ENCODE data around the gene SPECC1.
"Not testable (repeated sequence)": the region's sequence is repeated elsewhere in the genome, so short reads cannot be mapped to it uniquely, and the experiment has no call there.

SPECC1 gene

DNA sequence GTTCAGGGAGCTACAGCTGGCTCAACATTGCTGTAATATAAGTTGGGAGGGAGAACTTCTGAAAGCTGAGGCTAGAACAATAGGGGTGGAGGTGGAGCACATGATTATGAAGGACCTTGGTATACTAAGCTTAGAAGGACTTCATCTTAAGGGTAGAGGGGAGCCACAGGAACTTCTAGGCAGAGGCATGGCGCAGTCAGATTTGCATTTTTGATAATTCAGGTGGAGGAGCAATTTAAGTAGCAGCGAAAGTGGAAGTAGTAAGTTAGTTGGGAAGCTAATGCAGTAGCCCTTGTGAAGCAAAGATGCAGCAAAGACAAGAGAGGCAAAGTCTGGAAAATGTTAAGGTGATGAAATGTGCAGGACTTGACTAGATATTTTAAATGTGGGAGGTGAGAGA lies 144.1 kb downstream of the SPECC1 start:
- Mint-ChIP-seq H3K27ac (no peak overlapping the region), H3K36me3 (peaks cover 5% of the 10 kb centered on the region), H3K4me1 (peaks cover 10% of the 10 kb centered on the region), H3K9me3 (no peaks in the 10 kb centered on the region), H3K4me3 (no peak overlapping the region)
- ATAC-seq (no peak), DNase-seq (ENCODE audit: low spot score in 2 of 2) (no peak)

DNA sequence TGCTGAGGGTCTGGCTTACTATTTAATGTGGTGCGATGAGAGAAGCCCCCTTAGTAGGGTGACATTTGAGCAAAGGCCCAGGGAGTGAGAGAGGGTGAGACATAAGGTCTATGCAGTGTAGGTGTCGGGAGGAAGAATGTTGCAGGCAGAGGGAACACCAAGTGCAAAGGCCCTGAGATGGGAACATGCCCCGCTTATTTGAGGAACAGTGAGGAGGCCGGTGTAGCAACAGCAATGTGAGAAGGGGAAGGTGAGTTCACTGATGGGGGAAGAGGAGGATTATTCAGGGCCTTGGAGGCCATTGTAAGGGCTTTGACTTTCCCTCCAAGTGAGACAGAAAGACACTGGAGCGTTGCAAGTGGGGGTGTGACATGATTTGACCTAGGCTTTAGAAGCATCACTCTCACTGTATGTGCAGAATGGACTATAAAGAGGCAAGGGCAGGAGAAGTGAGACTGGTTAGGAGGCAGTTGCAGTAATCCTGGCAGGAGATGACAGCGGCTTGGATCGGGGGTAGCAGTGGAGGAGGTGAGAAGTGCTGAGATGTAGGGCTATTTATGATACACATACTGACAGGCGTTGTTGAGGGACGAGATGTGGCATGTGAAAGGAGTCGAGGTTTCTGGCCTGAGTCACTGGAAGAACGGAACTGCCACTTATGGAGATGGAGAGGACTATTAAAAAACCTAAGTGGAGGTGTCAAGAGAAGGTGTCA lies 145.3 kb downstream of the SPECC1 start:
- Mint-ChIP-seq H3K4me1 (peaks cover 10% of the 10 kb centered on the region), H3K27ac (no peak overlapping the region), H3K4me3 (no peak overlapping the region), H3K9me3 (no peaks in the 10 kb centered on the region), H3K36me3 (peaks cover 5% of the 10 kb centered on the region)
- no peak for DNase-seq (ENCODE audit: low spot score in 2 of 2)
- no peak for ATAC-seq

DNA sequence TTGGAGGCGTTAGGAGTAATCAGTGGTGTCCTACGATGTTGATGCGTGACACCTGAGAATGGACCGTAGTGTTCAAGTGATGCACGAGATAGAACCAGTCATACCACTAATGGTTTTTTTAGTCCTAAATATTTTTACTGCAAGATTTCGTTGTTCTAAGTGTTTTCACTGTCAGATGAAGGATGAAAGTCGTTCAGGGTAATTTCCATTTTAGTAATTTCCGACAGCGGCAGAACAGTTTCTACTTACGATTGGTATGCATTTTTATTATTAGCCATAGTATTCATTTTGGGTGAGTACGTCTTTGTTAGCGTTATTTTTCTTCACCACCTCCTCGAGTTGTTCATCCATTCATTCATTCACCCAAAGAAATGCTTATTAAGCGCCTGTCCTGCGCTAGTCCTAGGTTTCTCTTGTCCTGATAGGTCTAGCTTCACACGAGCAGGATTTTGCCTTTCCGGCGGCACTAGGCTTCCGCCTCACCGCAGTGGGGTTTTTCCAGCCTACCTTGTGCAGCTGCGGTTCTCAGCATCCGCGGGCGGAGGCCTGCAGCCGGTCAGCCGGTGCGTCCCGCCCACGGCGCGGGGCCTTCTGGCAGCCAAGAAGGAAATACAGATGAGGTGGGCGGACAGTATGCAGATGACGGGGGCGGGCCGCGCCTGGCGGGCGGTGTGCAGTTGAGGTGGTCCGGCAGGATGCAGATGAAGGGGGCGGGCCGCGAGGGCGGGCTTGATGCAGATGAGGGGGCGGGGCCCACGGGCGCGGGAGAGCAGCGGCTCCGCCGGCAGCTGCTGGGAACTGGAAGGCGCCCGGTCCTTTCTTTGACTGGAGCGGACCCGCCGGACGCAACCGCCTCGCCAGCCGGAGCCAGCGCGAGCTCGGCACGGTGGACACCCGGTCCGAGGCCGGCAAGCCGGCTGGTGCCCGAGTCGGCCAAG lies 146.4 kb downstream of the SPECC1 start:
- Mint-ChIP-seq H3K9me3 (no peaks in the 10 kb centered on the region), H3K4me1 (peaks cover 10% of the 10 kb centered on the region), H3K27ac (no peak overlapping the region), H3K4me3 (no peak overlapping the region), H3K36me3 (peaks cover 5% of the 10 kb centered on the region)
- ATAC-seq (peak; percentile 96), DNase-seq (ENCODE audit: low spot score in 2 of 2) (peak; percentile 88 to 97)

- ATAC-seq: peak; percentile 18
- Mint-ChIP-seq H3K4me1 (peaks cover 10% of the 10 kb centered on the region), H3K4me3 (no peak overlapping the region), H3K27ac (no peak overlapping the region), H3K9me3 (no peaks in the 10 kb centered on the region), H3K36me3 (peaks cover 5% of the 10 kb centered on the region)
- peak in 1 of 2 donors; percentile 20 for DNase-seq (ENCODE audit: low spot score in 2 of 2)
These were observed 147.2 kb downstream of the SPECC1 start for GRCh38 chr17:20156196-20157000.

DNA sequence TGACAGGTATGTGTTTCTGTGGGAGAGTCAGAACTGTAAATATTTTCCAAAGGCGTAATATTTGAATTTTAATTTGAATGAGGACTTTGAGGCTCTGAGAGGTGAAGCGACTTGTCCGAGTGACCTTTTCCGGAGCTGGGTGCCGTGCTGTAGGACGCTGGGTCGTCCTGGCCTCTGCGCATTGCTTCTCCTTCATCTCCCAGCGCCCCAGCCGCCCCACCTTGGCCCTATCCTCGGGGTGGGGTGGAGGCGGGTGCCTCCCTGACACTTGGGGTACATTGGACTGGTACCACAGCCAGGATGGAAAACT lies 147.8 kb downstream of the SPECC1 start:
- Mint-ChIP-seq H3K9me3 (no peaks in the 10 kb centered on the region), H3K4me1 (peaks cover 10% of the 10 kb centered on the region), H3K4me3 (no peak overlapping the region), H3K27ac (no peak overlapping the region), H3K36me3 (peaks cover 5% of the 10 kb centered on the region)
- ATAC-seq: no peak
- DNase-seq (ENCODE audit: low spot score in 2 of 2): no peak

DNA sequence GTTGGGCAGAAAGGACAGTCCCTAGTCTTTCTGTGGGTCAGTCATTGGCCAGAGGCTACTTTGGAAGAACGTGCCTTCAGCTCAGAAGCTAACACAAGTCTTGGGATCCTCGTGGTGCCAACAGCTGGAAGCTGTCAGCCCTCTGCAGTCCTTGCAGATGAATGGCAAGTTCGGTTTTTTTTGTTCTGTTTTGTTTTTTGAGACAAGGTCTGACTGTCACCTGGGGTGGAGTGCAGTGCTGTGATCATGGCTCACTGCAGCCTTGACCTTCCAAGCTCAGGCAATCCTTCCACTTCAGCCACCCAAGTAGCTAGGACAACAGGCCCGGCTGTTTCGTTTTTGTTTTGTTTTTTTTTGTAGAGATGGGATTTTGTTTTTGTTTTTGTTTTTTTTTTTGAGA lies 149.4 kb downstream of the SPECC1 start:
- DNase-seq (ENCODE audit: low spot score in 2 of 2): no peak
- ATAC-seq: no peak
- no peak overlapping the region for H3K4me3 Mint-ChIP-seq
- H3K36me3 Mint-ChIP-seq: peaks cover 5% of the 10 kb centered on the region
- H3K27ac Mint-ChIP-seq: no peak overlapping the region
- H3K4me1 Mint-ChIP-seq: peaks cover 10% of the 10 kb centered on the region
- no peaks in the 10 kb centered on the region for H3K9me3 Mint-ChIP-seq

DNA sequence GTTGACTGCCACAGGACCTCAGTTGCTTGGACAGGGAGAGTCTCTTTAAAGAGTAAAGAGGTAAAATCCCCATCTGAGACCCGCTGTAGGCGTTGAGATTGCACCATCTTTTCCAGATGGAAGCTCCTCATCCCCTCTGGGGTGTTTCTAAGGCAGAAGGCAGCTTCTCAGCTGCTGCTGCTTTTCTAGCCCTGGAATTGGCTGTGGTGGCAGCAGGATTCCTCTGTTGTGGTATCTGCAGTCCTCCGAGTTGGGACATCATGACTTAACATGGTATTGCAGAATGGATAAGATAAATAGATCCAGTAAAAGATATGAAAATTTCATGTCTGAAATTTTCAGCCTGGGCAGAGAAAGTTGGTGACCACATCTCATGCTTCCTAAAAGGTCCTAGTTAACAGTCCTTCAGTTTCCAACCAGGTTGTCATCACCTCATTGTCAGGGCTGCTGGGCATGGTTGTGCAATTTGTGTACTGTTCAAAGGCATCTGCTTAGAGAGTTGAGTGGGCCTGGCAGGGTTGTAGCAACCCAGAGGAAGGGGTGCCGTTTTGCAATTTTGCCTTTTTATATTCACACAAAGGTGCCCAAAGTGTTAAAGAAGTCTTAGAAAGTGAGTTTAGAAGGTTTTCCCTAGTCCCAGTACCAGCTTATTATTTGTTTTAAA lies 150.4 kb downstream of the SPECC1 start:
- no peak for ATAC-seq
- peaks cover 10% of the 10 kb centered on the region for H3K4me1 Mint-ChIP-seq
- no peak overlapping the region for H3K4me3 Mint-ChIP-seq
- H3K9me3 Mint-ChIP-seq: no peaks in the 10 kb centered on the region
- DNase-seq (ENCODE audit: low spot score in 2 of 2): no peak
- peaks cover 5% of the 10 kb centered on the region for H3K36me3 Mint-ChIP-seq
- no peak overlapping the region for H3K27ac Mint-ChIP-seq

- H3K4me1 Mint-ChIP-seq; H3K9me3 Mint-ChIP-seq; ATAC-seq; H3K4me3 Mint-ChIP-seq; H3K27ac Mint-ChIP-seq; DNase-seq (ENCODE audit: low spot score in 2 of 2); H3K36me3 Mint-ChIP-seq: not testable (repeated sequence)
These were observed 156.4 kb downstream of the SPECC1 start for GRCh38 chr17:20165516-20165915.

- no peaks in the 10 kb centered on the region for H3K4me1 Mint-ChIP-seq
- H3K36me3 Mint-ChIP-seq: no peaks in the 10 kb centered on the region
- no peak for ATAC-seq
- H3K27ac Mint-ChIP-seq: no peak overlapping the region
- H3K4me3 Mint-ChIP-seq: no peak overlapping the region
- no peak for DNase-seq (ENCODE audit: low spot score in 2 of 2)
- H3K9me3 Mint-ChIP-seq: no peaks in the 10 kb centered on the region
These were observed 160.9 kb downstream of the SPECC1 start for GRCh38 chr17:20170085-20170484.

GRCh38 chr17:20171741-20172365 lies 162.7 kb downstream of the SPECC1 start:
- Mint-ChIP-seq H3K4me1 (no peaks in the 10 kb centered on the region), H3K27ac (no peak overlapping the region), H3K4me3 (no peak overlapping the region), H3K36me3 (no peaks in the 10 kb centered on the region), H3K9me3 (no peaks in the 10 kb centered on the region)
- DNase-seq (ENCODE audit: low spot score in 2 of 2): no peak
- ATAC-seq: no peak

DNA sequence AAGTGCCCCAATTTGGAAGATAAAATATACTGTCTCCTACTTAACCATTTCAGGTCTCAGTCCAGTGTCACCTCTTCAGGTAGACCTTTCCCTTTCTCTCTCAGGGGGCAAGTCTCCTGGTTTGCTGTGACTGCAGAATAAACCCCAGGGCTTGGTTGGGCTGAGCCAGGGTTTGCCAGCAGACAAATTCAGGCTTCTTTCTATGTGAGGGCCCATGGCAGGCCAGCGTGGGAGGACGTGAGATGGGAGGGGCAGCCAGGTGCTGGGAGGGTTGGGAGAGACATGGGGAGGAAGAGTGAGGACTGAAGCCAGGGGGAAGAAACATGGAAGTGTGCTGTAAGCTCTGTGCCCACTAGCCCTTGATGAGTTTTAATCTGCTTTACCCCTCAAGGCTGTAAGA lies 163.2 kb downstream of the SPECC1 start:
- no peaks in the 10 kb centered on the region for H3K9me3 Mint-ChIP-seq
- no peak overlapping the region for H3K27ac Mint-ChIP-seq
- no peak overlapping the region for H3K4me3 Mint-ChIP-seq
- no peak for ATAC-seq
- DNase-seq (ENCODE audit: low spot score in 2 of 2): no peak
- no peaks in the 10 kb centered on the region for H3K4me1 Mint-ChIP-seq
- no peaks in the 10 kb centered on the region for H3K36me3 Mint-ChIP-seq

GRCh38 chr17:20173091-20173490 lies 163.9 kb downstream of the SPECC1 start:
- Mint-ChIP-seq H3K4me3 (no peak overlapping the region), H3K27ac (no peak overlapping the region), H3K36me3 (no peaks in the 10 kb centered on the region), H3K4me1 (no peaks in the 10 kb centered on the region), H3K9me3 (no peaks in the 10 kb centered on the region)
- DNase-seq (ENCODE audit: low spot score in 2 of 2): no peak
- no peak for ATAC-seq

DNA sequence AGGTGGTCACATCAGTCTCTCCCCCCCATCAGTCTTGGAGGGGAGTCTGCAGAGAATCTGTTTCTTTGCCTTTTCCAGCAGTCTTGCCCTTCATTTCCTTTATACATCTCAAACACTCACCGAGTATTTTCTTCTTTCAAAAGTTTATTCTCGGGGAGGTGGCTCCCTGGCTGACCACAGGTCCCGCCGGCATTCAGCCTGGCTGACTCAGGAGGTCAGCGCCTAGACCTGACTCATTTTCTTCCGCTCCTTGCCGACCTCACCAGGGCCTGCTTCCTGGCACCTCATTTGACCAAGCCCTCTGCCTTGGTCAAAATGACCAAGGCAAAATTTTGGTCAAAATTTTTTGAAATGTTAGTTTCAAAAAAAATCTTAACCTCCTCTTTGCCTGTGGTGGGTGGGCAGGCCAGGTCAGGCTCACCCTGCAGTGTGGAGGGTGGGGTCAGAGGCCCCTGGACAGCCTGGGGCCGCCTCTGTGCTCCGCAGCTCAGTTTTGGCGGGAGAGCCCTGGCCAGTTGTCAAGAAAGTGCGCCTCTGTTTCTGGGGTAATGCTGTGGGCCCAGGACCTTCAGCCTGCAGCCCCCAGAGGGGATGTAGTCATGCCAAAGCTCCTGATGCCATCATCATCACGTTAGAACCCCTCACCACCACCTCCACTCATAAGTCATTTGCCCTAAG lies 165.6 kb downstream of the SPECC1 start:
- no peak overlapping the region for H3K27ac Mint-ChIP-seq
- H3K4me1 Mint-ChIP-seq: no peaks in the 10 kb centered on the region
- no peaks in the 10 kb centered on the region for H3K36me3 Mint-ChIP-seq
- ATAC-seq: no peak
- no peak for DNase-seq (ENCODE audit: low spot score in 2 of 2)
- H3K9me3 Mint-ChIP-seq: no peaks in the 10 kb centered on the region
- no peak overlapping the region for H3K4me3 Mint-ChIP-seq

DNA sequence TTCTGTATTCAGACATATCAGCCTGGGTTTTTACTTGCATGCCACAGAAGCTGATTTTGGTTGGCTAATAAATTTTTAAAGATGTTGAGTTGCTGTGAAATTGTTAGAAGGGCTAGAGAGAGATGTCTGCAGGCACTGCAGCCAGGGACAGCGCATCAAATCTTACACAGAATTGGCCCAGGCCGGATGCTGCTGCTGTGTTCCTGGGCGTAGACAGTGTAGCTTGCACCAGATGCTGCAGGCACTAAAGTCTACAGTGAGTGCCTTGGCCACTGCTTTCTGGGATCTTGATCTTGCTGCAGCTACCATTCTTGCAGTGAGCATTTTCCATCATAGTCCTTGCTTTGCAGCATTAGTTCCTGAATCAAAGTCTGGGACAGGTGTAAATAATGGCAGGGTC lies 169.9 kb downstream of the SPECC1 start:
- ATAC-seq: no peak
- Mint-ChIP-seq H3K9me3 (no peaks in the 10 kb centered on the region), H3K27ac (no peak overlapping the region)

More for the DNA sequence above, 169.9 kb downstream of the SPECC1 start:
- DNase-seq (ENCODE audit: low spot score in 2 of 2): no peak
- Mint-ChIP-seq H3K36me3 (no peaks in the 10 kb centered on the region), H3K4me1 (no peaks in the 10 kb centered on the region), H3K4me3 (no peak overlapping the region)

Measured in stimulated activated effector memory CD8-positive, alpha-beta T cell treated with anti-CD3 and anti-CD28 coated beads, Interleukin-12 subunit alpha, Interleukin-12 subunit beta, amount 100 ng/mL, for 72 hours (primary cell).